Colonic mucosa (tissue), 4 donors: Measurements from ENCODE around the gene THSD7B. TPM values are rescaled to one million over a fixed set of nuclear protein-coding genes. Genes with fewer than 3 reads are reported as not detected.

ENCODE experiments used
- DNase-seq: peaks from one replicate; pipeline ENCODE4 v3.0.0-alpha.2; 2020
- H3K27ac ChIP-seq: fragments of 200-600 bp; one replicate; pipeline ENCODE4 v1.8.0; 2021
- H3K27me3 ChIP-seq: fragments of 200-600 bp; one replicate; pipeline ENCODE4 v1.8.0; 2021
- H3K36me3 ChIP-seq: fragments of 200-600 bp; one replicate; pipeline ENCODE4 v1.8.0; 2021
- H3K4me1 ChIP-seq: fragments of 200-600 bp; one replicate; pipeline ENCODE4 v1.8.0; 2021; ENCODE audit warnings: mild to moderate bottlenecking
- H3K4me3 ChIP-seq: fragments of 200-600 bp; one replicate; pipeline ENCODE4 v1.8.0; 2021
- H3K9ac ChIP-seq, 2 donors: one replicate each; pipeline ENCODE4 v1.7.0; 2013; ENCODE audit warnings: control low read depth in 2 of 2, low read depth in 2 of 2, low read length in 2 of 2
- H3K9me3 ChIP-seq: fragments of 200-600 bp; one replicate; pipeline ENCODE4 v1.8.0; 2021
- intact Hi-C: fragments of 100-400 bp; cut with DNase I; formaldehyde crosslinking; loops from one replicate; pipeline ENCODE4 v1.14.1; 2022
- total RNA-seq, 2 donors: library from RNA; stranded (reverse); fragmentation: NEBNext Ultra II Directional in 1 of 2; extraction: Animal tissue kit (Norgen Biotek cat#: 25700) in 1 of 2; gene quantifications; one replicate each; pipeline ENCODE4 v1.2.1, GENCODE V29; 2021
- TF ChIP-seq, protein P1 (sequence below): fragments of 200-600 bp; IDR thresholded peaks from one replicate; pipeline ENCODE4 v1.8.0; 2022; ENCODE audit warnings: antibody characterized with exemption, mild to moderate bottlenecking
- donor health status: healthy.
- donor health status: DM: no; HTN: no; CAD: no.
- donor health status: DM: no; HTN: no; CAD: no.

THSD7B gene
- total RNA-seq, 2 donors from 2014 or later, result 0.05 to 0.29 TPM

DNA sequence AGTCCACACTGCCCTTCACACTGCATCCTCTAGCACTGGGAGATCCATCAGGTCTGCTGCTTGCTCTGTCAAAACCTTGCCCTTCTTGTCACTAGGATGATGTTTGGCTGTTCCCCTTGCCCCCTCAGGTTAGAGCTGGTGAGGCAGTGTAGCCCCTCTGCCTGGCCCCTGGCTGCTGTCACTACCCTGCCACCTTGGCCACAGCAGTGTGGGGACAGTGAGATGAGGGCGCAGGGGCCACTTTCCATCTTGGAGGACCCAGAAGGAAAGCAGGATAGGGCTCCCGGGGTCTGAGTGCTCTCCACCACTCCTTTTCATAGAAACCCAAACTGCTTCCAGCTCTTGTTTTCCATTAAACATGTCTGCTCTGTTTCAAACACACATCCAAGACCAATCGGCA, 19.9 kb downstream of the THSD7B start:
- no peaks in the 10 kb centered on the region for H3K9me3 ChIP-seq
- no peaks in the 10 kb centered on the region for H3K36me3 ChIP-seq
- H3K4me1 ChIP-seq, result no peaks in the 10 kb centered on the region
- H3K27ac ChIP-seq, result no peak overlapping the region
- no peak for DNase-seq
- no peak overlapping the region for H3K4me3 ChIP-seq
- TF ChIP-seq, protein P1, sequence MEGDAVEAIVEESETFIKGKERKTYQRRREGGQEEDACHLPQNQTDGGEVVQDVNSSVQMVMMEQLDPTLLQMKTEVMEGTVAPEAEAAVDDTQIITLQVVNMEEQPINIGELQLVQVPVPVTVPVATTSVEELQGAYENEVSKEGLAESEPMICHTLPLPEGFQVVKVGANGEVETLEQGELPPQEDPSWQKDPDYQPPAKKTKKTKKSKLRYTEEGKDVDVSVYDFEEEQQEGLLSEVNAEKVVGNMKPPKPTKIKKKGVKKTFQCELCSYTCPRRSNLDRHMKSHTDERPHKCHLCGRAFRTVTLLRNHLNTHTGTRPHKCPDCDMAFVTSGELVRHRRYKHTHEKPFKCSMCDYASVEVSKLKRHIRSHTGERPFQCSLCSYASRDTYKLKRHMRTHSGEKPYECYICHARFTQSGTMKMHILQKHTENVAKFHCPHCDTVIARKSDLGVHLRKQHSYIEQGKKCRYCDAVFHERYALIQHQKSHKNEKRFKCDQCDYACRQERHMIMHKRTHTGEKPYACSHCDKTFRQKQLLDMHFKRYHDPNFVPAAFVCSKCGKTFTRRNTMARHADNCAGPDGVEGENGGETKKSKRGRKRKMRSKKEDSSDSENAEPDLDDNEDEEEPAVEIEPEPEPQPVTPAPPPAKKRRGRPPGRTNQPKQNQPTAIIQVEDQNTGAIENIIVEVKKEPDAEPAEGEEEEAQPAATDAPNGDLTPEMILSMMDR, result no peak
- H3K9ac ChIP-seq, result no peak overlapping the region
- intact Hi-C loops, result no loop called here
- no peaks in the 10 kb centered on the region for H3K27me3 ChIP-seq

DNA sequence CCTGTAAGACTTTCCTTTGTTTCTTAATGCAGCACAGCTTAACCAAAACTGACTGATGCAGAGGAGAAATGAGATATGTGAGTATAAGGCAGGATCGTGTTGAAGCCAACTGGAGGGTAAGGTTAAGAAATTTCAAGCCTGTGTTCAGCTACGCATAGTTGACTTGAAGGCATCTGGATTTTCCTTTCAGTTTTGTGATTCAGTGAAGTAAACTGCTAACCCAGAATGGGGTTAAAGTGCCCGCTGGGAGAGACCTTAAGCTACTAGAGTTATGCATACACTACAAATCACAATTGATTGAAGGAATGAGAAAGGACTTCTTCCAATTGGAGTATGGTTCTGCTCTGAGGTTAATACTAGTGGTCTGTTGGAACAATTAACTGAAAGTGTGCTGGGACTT, 22.6 kb downstream of the THSD7B start:
- Histone ChIP-seq H3K9ac (no peak overlapping the region), H3K4me1 (no peaks in the 10 kb centered on the region), H3K4me3 (no peak overlapping the region), H3K9me3 (no peaks in the 10 kb centered on the region), H3K27ac (no peak overlapping the region), H3K36me3 (no peaks in the 10 kb centered on the region), H3K27me3 (no peaks in the 10 kb centered on the region)
- TF ChIP-seq, protein P1, result no peak
- intact Hi-C loops, result no loop called here
- DNase-seq, result no peak

DNA sequence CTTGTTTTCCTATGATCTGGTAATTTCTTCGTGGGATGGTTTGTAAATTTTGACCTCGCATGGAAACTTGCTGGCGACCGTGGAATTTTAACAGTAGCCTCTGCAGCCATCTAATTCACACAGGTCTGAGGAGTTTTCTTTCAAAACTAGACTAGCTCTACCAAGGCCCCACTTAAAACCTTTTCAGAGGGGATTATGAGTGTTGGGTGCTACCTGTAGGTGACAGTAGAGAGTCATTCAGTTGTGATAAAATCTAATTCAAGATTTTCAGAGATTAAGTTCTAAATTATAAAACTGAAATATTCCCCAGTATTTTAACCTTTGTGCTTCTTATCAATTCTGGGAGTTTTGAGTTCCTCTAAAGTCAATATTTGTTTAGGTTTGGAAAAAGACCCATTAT, 31.0 kb downstream of the THSD7B start:
- Histone ChIP-seq H3K27me3 (no peaks in the 10 kb centered on the region), H3K4me3 (no peak overlapping the region), H3K36me3 (no peaks in the 10 kb centered on the region), H3K9ac (no peak overlapping the region), H3K4me1 (no peaks in the 10 kb centered on the region), H3K27ac (no peak overlapping the region), H3K9me3 (no peaks in the 10 kb centered on the region)
- TF ChIP-seq, protein P1, result no peak
- intact Hi-C loops, result no loop called here
- DNase-seq, result no peak

DNA sequence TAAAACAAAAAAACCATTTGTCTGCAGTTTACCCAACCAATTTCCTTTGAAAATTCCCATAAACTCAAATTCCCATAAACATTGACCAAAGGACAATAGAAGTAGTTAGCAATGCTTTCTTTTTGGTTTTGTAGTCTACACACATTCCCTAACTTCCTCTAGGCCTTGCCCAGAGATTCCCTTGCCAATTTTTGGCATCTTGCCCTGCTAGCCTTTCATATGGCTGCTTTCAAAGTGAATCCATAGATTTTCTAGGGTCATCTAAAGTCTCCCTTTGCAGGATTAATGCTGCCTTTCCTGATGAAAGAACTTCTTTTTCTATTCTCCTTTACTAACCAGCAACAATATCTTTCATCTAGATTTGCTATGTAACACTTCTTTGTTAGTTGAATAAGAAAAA, 33.4 kb downstream of the THSD7B start:
- Histone ChIP-seq H3K4me1 (no peaks in the 10 kb centered on the region), H3K9ac (no peak overlapping the region), H3K27ac (no peak overlapping the region), H3K27me3 (no peaks in the 10 kb centered on the region), H3K9me3 (no peaks in the 10 kb centered on the region), H3K36me3 (no peaks in the 10 kb centered on the region), H3K4me3 (no peak overlapping the region)
- TF ChIP-seq, protein P1, result no peak
- no peak for DNase-seq
- intact Hi-C loops, result no loop called here

DNA sequence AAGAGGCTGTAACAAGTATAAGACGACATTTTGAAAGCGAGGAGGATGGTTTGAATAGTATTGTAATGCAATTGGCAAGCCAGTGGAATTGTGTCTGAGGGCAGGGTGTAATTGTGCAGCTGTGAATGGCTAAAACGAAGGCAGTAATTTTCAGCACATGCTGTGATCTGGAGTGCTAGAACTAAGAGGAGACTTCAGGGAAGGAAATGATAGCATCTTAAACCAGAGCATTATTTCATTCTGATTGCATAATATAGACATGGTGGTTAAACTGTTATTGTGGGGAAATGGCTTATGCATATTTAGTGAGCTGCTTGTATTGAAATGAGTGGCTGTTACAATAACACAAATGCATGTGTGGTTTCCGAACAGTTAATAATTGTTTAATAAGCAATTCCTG, 36.3 kb downstream of the THSD7B start:
- H3K4me1 ChIP-seq, result no peaks in the 10 kb centered on the region
- DNase-seq, result no peak
- TF ChIP-seq, protein P1, result no peak
- H3K4me3 ChIP-seq, result no peak overlapping the region
- H3K36me3 ChIP-seq, result no peaks in the 10 kb centered on the region
- no peak overlapping the region for H3K9ac ChIP-seq
- no peaks in the 10 kb centered on the region for H3K27me3 ChIP-seq
- no peak overlapping the region for H3K27ac ChIP-seq
- H3K9me3 ChIP-seq, result no peaks in the 10 kb centered on the region
- intact Hi-C loops, result no loop called here

DNA sequence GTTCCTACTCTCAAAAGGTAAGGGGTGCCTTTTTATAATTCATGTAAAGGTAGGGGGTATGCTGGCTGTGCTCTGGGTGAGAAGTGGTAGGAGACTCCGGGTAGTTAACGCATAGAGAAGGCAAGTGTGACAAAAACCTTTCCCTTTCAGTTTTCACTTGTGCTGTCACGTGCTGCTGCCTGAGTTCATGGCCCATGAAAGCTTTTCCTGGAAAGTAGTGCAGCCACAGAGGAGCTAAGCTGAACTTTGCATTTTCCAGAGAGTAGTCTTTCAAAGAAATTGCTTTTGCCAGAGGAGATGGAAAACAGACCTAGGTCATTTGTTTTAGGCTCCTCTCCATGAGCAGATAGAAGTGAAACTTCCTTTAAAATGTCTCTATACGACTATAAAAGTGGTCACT, 44.7 kb downstream of the THSD7B start:
- Histone ChIP-seq H3K9ac (no peak overlapping the region), H3K27ac (no peak overlapping the region), H3K36me3 (no peaks in the 10 kb centered on the region), H3K9me3 (no peaks in the 10 kb centered on the region), H3K4me1 (no peaks in the 10 kb centered on the region), H3K27me3 (no peaks in the 10 kb centered on the region), H3K4me3 (no peak overlapping the region)
- TF ChIP-seq, protein P1, result no peak
- DNase-seq, result no peak
- intact Hi-C loops, result no loop called here
